Measurements from ENCODE around the gene SYDE2.

DNA sequence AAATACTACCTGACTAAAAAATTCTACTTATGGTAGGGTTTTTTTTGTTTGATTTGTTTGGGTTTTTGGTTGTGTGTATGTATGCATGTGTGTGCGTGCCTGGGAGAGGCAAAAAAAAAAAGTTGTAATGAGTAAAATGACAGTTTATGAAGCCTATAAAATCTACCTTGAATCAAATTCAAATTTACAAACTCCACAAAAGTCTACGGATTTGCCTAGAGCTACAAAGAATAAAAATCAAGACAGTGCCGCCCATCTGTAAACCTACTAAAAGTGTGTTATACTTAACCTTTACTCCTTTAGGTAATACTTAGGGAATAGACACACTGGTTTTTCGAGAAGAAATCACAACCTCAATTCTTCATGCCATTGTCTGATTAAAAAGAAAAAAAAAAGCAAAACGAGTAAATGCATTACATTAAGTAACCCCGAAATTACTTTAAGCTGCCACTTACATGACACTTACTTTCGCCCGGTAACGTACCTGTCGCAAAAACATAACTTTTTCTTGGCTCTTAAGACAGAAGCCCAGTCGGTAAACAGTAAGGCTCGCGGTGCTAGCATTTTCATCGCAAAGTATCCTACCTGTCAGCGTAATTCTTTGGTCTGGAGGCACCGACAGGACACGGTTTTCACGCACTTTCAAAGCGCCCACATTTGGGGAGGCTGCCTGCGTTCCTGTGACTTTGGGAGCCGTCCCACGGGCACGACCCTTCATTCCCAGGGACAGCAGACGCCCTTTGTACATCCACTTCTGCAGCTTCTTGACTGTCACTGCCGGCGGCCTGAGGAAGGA is 951 bp downstream of the SYDE2 start:
- TF ChIP-seq CTCF (conservative IDR thresholded peaks at IDR 0.05; ENCODE audit: low read depth in 2 of 2) = no peak
- TF ChIP-seq, protein P1, sequence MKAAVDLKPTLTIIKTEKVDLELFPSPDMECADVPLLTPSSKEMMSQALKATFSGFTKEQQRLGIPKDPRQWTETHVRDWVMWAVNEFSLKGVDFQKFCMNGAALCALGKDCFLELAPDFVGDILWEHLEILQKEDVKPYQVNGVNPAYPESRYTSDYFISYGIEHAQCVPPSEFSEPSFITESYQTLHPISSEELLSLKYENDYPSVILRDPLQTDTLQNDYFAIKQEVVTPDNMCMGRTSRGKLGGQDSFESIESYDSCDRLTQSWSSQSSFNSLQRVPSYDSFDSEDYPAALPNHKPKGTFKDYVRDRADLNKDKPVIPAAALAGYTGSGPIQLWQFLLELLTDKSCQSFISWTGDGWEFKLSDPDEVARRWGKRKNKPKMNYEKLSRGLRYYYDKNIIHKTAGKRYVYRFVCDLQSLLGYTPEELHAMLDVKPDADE (IDR thresholded peaks at IDR 0.05) = no peak
- no peak for TF ChIP-seq EZH2phosphoT487 (IDR thresholded peaks at IDR 0.05; ENCODE audit: unreplicated experiment)
- no peak for TF ChIP-seq POLR2AphosphoS5 (IDR thresholded peaks at IDR 0.05; ENCODE audit: low read depth)
- no peak for TF ChIP-seq EZH2 (IDR thresholded peaks at IDR 0.05; ENCODE audit: low read depth, unreplicated experiment)

All from GM23338 (cell line).